ENCODE data around the gene ANGPTL2.

ANGPTL2 gene

DNA sequence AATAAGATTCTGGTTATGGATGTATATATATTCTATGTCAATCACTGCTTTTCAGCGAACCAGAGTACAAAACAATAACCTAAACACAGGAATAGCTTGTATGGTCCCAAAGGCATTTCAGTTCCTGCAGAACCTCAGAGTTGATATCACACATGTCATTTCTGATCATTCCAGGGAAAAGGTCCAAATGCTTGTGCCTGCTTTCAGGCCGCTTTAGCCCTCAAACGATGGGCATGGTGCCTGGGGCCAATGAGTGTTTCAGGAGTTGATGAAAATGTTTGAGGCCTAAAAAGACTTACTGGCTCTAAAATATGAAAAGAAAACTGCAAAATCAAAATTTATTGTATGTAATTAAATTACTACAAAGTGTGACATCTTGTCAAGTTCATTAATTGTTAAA lies 22.8 kb downstream of the ANGPTL2 start:
- DNase-seq (ENCODE audit: low read depth, low spot score): no peak
- no peak overlapping the region for H3K27ac ChIP-seq

GRCh38 chr9:127098916-127099553 lies 23.4 kb downstream of the ANGPTL2 start:
- no peak for DNase-seq (ENCODE audit: low read depth, low spot score)
- H3K27ac ChIP-seq: no peak overlapping the region

DNA sequence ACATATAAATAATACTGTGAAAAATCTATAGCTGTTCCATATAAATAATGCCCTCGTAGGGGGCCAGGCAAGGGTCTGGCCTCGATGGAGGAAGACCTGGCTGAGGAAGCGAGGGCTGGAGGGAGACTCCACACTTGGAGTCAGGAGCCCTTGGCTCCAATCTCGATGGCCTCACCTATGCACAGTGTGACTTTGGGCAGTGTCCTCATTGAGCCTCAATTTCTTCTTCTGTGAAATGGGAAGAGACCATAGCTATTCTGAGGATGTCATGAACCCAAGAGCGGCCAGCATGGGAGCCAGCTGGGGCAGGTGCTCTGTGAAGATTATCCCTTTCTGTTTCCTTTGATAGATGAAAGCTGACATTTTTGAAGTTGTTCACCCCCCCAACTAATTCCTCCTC lies 24.8 kb downstream of the ANGPTL2 start:
- no peak overlapping the region for H3K27ac ChIP-seq
- DNase-seq (ENCODE audit: low read depth, low spot score): no peak

- no peak for DNase-seq (ENCODE audit: low read depth, low spot score)
- no peak overlapping the region for H3K27ac ChIP-seq
Observed at GRCh38 chr9:127096208-127096607, 26.2 kb downstream of the ANGPTL2 start.

DNA sequence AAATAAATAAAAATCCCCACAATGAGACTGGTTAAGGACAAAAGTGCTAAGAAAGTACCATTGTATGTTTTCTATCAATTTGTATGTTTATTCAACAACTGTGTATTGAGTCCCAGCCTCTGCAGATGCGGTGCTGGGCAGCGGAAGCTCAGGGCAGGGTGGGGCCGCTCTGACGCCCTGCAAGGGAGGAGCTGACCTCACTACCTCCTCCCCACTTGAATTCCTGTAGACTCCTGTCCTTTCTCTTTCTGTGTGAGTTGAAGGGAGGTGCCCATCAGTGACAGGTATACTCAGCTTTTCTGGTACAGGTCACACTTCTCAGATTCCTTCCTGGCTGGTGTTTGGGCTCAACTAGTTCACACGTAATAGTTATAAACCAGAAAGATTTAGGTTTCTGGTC lies 27.0 kb downstream of the ANGPTL2 start:
- H3K27ac ChIP-seq: no peak overlapping the region
- DNase-seq (ENCODE audit: low read depth, low spot score): no peak

GRCh38 chr9:127093319-127094020 lies 29.0 kb downstream of the ANGPTL2 start:
- H3K27ac ChIP-seq: no peak overlapping the region
- no peak for DNase-seq (ENCODE audit: low read depth, low spot score)

DNA sequence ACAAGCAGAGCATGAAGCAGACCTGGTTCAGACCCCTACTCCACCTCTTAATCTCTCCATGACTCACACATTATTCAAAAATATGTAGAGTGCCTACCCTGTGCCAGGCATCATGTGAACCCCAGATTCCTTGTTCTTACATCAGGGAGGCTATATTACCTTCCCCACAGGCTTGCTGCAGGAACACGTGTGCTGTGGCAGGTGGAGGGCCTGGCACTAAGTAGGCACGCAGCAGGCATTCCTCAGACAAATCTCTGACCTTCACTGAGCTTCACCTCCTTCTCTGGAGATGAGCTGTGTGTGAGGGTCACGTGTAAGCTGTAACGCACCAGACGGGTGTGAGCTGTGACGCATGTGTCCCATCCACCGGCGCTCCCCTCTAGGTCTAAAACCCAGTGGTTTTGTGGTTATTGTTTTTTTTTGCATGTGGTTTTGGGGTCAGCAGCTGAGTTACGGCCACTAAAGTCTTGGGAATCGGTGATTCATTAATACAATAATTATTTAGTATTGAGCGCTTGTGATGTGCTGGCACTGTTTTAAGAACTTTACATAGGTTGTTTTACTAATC lies 30.3 kb downstream of the ANGPTL2 start:
- H3K27ac ChIP-seq: no peak overlapping the region
- DNase-seq (ENCODE audit: low read depth, low spot score): no peak

DNA sequence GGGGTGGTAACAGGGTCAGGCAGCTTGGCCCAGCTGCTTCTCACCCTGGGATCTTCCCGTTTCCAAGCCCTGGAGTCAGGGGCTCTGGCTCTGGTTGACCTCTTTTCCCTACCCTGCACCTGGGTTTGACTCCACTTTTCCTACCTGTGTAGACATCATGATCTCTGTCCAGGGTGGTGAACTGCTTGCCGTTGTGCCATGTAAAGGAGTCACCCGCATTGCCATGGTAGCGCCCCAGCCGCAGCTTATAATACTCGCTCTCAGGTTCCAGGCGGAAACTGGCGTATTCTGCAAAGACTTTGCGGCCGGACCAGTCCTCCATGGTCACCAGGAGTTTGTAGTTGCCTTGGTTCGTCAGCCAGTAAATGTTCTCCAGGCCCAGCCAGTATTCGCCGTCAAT lies 30.9 kb downstream of the ANGPTL2 start:
- no peak for DNase-seq (ENCODE audit: low read depth, low spot score)
- H3K27ac ChIP-seq: no peak overlapping the region

DNA sequence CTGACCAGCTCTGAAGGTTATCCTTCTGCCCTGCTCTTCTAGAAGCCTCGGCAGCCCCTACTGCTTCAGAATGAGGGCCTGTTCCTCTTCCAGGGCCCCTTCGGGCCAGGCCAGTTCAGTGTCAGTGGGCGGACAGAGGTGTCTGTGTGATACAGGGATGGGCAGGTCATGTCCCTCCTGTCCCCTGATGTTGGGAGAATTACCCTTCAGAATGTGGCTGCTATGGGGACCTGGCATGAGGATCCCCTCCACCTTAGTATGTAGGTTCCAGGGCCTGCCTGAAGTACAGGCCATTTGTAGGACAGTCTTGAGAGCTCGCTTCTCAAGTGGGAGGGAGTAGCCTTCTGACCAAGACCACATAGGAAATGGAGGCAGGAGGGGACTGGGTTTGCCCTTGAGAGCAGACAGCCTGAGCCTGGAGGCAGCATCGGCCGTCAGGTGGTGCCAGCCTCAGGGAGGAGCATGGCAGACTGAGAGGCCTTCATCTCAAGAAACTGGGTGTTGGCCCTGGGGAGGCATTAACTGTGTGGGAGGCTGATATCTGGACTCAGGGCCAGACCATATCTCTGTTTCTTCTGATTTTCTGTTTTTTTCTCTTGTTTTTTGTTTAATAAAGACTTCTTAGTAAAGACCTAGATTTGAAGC lies 32.0 kb downstream of the ANGPTL2 start:
- no peak for DNase-seq (ENCODE audit: low read depth, low spot score)
- H3K27ac ChIP-seq: no peak overlapping the region

DNA sequence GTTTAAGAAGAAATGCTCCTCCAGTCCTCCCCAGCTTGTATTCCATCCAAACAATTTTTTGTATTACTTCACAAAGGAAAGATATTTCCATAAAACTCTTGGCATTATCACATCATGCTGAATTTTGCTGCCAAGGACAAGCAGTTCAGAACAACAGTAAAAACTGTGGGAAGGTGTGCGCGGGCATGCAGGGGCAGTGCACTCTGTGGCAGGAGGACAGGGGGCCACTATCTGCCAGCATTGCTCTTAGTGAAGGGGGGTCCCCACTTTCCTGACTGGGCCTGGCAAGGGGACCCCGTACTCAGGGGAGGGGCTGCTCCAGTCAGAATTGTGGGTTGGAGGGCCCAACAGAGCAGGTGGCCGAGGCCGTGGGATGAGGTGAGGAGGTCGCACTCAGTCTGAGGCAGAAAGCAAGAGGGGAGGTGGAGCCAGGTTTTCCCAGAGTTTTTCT lies 32.8 kb downstream of the ANGPTL2 start:
- no peak overlapping the region for H3K27ac ChIP-seq
- no peak for DNase-seq (ENCODE audit: low read depth, low spot score)

GRCh38 chr9:127088724-127089615 lies 33.5 kb downstream of the ANGPTL2 start:
- no peak overlapping the region for H3K27ac ChIP-seq
- no peak for DNase-seq (ENCODE audit: low read depth, low spot score)

- no peak overlapping the region for H3K27ac ChIP-seq
- no peak for DNase-seq (ENCODE audit: low read depth, low spot score)
Observed at GRCh38 chr9:127087836-127088235, 34.6 kb downstream of the ANGPTL2 start.

- no peak overlapping the region for H3K27ac ChIP-seq
- no peak for DNase-seq (ENCODE audit: low read depth, low spot score)
Observed at GRCh38 chr9:127087411-127087810, 35.0 kb downstream of the ANGPTL2 start.

- no peak overlapping the region for H3K27ac ChIP-seq
Observed at GRCh38 chr9:127086771-127087170, 35.7 kb downstream of the ANGPTL2 start.

DNA sequence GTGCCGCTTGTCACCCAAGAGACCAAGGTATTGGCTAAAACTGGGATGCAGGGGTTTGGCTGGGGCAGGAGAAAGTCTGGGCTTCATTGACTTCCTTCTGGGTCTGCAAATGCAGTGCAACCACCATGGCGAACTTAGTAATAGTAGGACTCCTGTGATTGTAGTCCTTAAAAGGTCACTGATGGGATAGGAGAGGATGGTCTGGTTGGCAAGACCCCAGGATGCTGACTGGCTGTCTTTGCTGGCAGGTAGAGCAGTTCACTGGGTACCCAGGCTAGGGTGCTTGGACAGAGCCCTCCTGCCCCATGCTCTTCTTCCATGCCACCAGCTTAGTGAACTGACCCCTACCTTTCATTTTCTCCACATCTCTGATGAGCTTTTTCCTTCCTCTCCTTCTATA lies 37.2 kb downstream of the ANGPTL2 start:
- no peak overlapping the region for H3K27ac ChIP-seq
- no peak for DNase-seq (ENCODE audit: low read depth, low spot score)

More at GRCh38 chr9:127086771-127087170, 35.7 kb downstream of the ANGPTL2 start:
- DNase-seq (ENCODE audit: low read depth, low spot score): no peak

GRCh38 chr9:127084076-127085039 lies 38.1 kb downstream of the ANGPTL2 start:
- no peak for DNase-seq (ENCODE audit: low read depth, low spot score)
- H3K27ac ChIP-seq: no peak overlapping the region

DNA sequence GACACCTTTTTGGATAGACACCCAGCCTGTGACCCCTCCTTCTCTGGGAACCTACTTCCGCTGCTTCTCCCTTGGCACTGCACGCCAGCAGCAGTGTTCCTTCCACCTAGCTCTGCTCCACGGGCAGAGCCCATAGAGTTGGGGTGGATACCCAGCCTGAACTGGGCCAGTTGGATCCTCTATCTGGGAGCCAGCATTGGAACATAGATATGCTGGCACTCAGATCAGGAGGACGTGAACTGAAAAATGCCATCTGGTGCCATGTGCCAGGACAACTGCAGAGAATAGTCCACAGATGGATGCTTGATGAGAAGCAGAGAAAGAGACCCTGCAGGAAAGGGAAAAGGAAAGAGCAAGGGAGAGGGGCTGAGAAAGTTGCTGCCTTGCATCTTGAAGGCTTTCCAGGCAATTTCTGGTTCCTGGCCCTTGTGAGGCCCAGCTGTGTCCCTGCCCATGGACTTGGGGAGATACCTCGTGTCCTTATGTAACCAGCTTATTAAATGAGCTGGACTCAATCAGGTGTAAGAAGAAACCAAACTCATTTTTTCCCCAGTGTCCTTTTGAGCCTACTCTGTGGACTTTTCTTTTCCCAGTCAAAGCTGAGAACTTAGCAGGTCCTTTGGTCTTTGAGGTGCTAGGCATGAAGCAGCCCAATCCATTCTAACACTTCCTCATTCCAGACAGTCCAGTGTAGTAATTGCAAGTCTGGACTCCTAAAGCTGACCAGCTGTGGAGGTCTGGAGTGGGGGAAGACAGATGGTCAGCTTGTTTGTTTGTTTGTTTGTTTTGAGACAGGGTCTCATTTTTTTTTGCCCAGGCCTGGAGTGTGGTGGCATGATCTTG lies 39.1 kb downstream of the ANGPTL2 start:
- no peak for DNase-seq (ENCODE audit: low read depth, low spot score)

More for the DNA sequence above, 39.1 kb downstream of the ANGPTL2 start:
- H3K27ac ChIP-seq: no peak overlapping the region

Measured in epithelial cell of prostate (primary cell).